GOT3 (cell line): Measurements from ENCODE around the gene ASB10.

Experiments
- DNase-seq: peaks from one replicate; lab custom pipeline; 2025; ENCODE audit warnings: mixed read lengths; lab: John Stamatoyannopoulos, UW

ASB10 gene

GRCh38 chr7:151135866-151136843 is 50.9 kb downstream of the ASB10 start:
- no peak for DNase-seq

GRCh38 chr7:151135525-151135845 is 51.6 kb downstream of the ASB10 start:
- no peak for DNase-seq

DNA sequence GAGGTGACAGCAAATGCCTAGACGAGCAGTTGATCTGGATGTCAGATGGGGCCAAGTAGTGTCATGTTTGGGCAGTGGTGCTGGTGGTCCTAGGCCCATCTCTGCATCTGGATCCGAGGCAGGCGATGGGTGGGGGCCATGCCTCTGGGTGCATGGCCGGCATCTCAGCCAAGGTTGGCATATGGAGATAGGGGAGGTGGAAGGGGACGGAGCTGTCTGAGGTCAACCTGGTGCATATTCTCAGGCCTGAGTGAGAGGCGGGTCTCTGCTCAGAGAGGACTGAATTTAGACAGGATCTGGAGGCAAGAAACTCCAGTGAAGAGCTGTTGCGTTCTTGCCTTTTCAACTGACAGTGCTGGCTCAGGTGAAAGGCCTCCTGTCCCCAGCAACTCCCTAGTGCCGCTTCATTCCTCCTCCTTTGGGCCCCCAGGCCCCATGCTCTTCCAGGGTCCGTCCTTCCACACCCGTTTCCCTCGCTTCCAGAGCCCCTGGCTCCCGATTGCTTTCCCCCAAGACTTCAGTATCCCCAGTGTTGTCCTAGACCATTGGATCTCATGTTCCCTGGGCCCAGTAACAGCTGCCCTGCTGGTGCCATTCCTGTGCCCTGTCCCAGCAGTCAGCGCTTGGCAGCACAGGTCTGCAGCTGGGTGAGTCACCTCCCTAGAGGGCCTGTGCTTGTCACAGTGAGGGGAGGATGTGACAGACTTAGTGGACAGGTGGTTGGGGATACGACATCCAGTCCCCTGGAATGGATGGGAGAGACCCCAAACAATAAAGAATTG is 52.1 kb downstream of the ASB10 start:
- DNase-seq: no peak

- no peak for DNase-seq
Observed at GRCh38 chr7:151133986-151134742, 52.9 kb downstream of the ASB10 start.

GRCh38 chr7:151133266-151133985 is 53.6 kb downstream of the ASB10 start:
- no peak for DNase-seq

DNA sequence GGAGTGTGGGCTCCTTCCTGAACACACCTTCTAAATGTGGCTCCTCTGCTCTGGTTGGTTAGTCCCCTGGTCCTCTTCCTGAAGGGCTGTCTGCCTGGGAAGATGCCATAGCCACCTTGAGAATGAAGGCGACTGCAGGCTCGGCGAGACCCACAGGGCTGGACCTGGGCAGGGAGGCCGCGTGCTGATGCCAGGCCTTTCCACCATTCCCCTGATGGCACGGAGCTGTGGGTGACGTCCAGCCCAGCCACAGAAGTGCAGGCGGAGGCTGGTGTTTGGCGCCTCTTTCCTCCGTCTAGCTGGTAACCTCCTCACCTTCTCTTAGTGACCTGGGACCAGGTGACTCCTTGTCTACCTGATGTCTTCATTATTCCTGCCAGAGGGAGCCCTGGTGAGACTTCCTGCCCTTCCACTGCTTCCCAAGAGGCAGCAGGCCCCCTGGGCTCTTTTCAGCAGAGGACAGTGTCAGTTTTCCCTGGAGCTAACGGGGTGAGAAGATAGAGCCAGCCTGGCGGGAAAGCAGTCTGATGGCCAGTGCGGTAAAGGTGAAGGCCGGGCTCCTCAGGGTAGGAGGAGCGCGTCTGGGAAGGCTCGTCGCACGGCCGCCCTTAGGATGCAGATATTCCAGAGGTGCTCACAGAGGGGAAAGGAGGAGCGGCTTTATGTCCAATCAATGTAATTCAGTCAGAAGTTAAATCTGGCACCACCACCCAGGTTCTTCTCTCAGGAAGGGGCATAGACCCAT is 54.4 kb downstream of the ASB10 start:
- no peak for DNase-seq

DNA sequence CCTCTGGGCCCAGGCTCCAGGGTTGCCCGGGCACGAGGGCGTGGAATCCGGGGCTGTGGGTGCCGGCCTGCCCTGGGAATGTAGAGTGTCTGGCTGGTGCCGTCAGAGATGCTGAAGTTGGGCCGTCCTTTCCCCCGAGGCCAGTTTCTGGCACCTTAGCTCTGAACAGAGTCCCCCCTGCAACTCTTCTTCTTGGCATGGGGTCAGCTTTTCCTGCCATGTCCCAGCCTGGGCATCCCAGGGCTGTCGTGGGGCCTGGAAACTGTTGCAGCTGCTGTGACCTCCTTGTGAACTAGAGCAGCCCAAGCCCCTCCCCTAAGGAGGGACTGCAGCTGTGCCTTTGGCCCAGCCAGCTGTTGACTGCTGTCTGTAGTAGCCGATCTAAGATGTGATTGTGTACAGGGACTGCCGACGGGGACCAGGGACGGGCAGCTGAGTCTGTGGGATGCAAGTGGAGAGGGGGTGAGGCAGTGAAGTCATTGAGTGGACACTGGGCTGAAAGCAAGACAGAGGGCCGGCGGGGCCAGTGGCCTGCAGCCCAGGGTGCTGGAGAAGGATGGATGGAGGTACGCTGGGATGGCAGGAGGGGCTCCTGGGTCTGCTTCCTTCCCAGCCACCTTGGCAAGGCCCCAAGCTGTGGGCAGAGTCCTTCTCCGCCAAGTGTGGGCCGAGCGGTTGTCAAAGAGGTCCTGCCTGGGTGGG is 55.3 kb downstream of the ASB10 start:
- DNase-seq: no peak

DNA sequence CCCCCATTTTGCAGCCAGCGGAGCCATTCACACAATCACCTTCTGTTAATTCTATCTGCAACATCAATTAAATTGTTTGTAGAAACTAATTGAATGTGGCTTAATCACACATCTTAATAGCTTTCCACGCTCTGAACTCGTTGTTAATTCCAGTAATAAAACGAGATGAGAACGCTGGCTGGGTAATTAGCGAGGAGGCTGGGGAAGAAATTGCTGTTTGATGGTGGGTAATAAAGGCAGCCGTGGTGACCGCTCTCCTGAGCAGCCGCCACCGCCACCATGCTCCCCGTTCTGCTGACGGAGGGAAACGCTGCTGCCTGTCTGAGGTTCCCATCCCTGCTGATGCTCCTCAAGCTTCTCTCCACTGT is 55.8 kb downstream of the ASB10 start:
- DNase-seq: no peak

- DNase-seq: no peak
Observed at GRCh38 chr7:151130741-151131157, 56.3 kb downstream of the ASB10 start.

DNA sequence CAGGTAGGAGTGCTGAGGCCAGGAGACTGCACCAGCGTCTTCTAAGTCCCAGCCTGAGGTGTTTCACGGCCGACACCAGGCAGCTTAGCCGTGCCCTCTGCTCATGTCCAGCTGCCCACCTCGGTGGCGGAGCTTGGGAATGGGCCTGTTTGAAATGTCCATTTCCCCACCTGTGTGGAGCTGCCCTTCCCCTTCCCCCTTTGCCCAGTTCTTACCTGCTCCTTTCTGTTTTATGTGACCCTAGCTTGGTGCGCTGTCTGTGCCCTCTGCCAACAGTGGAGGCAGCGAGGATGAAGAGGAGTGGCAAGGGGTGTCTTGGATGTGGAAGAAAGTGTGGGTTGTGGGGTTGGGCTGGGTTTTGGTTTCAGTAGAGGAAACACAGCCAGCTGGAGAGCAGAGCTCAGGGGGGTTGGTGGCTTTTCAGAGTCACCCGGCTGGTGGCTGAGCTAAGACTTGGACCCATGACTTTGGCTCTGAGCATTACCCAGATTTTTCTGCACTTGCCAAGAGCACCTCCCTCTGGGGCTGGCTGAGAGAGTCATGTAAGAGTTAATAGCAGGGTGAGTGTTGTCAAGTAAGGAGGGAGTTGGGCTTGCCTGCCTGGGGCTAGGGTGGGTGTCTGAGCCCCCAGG is 57.0 kb downstream of the ASB10 start:
- no peak for DNase-seq

GRCh38 chr7:151129117-151129959 is 57.7 kb downstream of the ASB10 start:
- no peak for DNase-seq

- no peak for DNase-seq
Observed at GRCh38 chr7:151128716-151129115, 58.3 kb downstream of the ASB10 start.

- DNase-seq: no peak
Observed at GRCh38 chr7:151128144-151128543, 58.9 kb downstream of the ASB10 start.

DNA sequence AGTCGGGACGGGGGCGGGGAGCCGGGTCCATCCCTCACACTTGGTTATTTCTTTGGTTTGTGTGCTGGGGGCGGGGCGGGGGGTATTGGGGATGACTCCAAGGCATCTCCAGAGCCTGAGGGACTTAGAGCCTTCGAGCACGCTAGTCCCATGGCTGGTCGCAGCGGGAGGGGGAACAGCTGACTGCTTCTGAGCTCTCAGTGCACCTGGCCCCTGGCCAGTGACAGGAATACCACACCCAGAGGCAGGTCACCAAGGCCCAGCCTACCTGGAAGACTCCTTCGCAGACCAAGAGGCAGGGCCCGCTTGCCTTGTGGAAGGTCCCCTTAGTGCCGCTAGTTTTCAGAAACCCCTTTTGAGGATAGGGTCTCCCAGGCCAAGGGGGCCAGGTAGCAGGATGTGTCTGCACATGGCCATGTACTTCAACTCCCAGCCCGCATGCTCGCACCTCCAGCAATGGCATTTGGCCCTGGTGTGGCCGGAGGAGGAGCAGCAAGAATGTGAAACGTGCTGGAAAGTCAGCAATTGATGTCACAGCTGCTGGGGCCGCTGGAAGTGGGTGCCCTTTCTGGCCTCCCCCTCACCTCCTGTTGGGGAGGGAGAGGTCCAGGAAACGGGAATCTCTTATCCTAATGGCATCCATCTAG is 60.4 kb downstream of the ASB10 start:
- DNase-seq: no peak

- DNase-seq: no peak
Observed at GRCh38 chr7:151125846-151126481, 61.1 kb downstream of the ASB10 start.
